ENCODE measurements around the gene SKIC8. TPM values are rescaled to one million over a fixed set of nuclear protein-coding genes. Genes with fewer than 3 reads are reported as not detected.
A peak's percentile ranks its signal among the peaks of the same experiment; 100 is the strongest.

The SKIC8 gene
- 67.9 and 84.5 TPM in 2 replicates for total RNA-seq

- DNase-seq (ENCODE audit: low read depth in 2 of 2), result peak; percentile 83 to 91
Observed at GRCh38 chr15:78299101-78299930, at the start of gene SKIC8. Gene SKIC8, minus strand, starts transcription at chr15:78299609. Its CDS starts 3,923 bp downstream, at chr15:78295686.

GRCh38 chr15:78347586-78348543 is 48.5 kb upstream of the SKIC8 start:
- peak in 1 of 2 donors; percentile 46 for DNase-seq (ENCODE audit: low read depth in 2 of 2)

DNA sequence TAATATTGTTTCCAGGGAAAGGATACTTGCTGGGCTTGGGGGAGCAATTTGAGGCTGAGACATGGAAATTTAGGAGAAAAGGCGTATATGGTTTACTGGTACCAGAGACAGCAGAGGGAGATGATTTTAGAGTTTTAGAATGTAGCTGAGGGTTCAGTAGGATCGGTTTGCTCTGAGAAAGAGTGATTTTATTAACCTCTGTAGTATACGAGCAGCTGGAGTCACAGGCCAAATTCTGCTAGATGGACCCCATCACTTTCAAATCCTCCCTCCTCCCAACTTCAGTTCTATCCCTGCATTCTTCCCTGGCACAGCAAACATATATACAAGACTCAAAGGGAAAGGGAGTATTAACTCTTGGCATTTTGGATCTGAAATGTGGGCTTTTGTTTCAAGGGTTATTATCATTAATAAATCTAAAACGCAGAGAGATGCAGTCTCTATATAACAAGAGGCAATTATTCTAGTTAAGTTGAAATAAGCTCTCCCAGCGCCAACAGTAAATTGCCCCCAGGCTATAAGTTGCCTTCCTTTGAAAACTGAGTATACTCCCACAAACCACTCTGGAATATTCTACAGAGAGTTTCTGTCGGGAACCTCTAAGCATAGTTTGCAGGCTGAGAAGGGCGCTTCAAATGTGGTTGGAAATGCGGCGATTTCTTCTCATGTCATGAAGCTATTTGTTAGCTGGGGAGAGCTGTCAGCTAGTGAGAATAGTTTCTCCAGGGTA is 46.2 kb upstream of the SKIC8 start:
- no peak for DNase-seq (ENCODE audit: low read depth in 2 of 2)

- DNase-seq (ENCODE audit: low read depth in 2 of 2), result no peak
Observed at GRCh38 chr15:78343276-78344060, 44.1 kb upstream of the SKIC8 start.

- no peak for DNase-seq (ENCODE audit: low read depth in 2 of 2)
Observed at GRCh38 chr15:78342021-78342420, 42.6 kb upstream of the SKIC8 start.

DNA sequence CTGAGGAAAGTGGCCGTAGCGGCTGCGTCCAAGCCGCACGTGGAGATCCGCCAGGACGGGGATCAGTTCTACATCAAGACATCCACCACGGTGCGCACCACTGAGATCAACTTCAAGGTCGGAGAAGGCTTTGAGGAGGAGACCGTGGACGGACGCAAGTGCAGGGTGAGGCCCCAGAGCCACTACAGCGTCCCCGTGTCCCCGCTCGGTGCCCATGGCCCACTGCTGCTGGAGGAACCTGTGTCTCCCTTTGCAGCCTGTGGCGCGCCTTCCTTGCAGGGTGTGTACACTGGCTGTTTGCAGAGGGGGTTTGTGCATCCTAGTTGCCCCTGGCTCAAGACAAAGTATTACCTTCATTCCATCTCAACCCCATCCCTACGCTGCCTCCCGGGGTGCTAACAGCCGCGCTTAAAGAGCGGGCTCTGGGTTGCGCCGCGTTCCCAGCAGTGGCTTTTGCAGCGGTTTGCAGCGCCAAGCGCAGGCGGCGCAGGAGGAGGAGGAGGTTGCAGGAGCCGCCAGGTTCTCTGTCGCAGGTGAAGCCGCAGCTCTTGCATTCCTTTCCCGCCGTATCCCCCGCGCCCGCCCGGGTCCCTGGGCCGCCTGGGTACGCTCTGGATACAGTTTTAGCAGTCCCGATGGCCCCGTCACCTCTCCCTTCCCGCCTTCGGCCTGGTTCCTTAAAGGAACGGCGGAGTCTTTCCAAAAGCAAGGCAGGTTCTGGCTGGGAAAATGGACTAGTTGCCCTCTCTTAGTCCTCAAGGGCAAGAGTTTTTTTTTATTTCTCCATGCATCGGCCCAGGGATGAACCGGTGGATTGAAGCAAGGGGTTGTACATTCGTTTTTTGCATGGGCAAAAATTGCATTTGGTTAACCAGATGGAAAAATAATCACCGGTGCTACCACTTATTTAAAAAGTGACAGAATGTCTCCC is 41.9 kb upstream of the SKIC8 start:
- DNase-seq (ENCODE audit: low read depth in 2 of 2), result no peak

DNA sequence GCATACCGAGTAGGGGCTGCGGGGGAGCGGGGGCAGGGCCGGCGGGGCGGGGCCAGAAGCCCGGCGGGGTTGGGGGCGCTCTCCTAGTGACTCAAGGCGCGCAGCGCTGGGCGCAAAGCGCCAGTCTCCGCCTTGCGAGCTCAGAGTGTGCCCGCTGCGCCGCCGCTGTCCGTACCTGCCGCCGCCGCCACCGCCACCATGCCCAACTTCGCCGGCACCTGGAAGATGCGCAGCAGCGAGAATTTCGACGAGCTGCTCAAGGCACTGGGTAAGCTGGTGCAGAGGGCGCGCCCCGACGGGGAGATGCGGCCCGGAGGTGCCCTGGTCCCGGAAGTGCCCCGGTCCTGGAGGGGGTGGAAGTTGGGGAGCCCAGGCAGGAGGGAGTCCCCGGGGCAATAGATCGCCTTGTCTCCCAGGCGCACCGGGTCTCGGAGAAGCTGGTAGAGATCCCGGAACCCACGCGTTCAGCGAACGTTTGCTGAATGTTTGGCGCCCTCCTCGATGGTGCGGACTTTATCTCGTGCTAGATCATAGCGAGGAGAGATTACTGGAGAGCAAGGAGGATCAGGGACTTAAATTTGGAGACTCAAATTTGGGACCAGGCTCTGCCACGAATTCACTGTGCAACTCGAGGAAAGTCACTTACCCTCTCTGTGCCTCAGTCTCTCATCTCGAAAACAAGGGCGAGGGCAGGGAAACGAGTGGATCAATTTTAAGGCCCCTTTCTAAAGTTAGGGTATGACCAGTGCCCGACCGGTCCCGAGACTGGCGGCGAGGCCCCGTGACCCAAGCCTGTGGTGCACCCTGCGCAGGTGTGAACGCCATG is 41.0 kb upstream of the SKIC8 start, which contains the start of gene CRABP1:
Gene CRABP1, plus strand, starts transcription at position 123 of the 826 bp plus-strand sequence. Its CDS starts 76 bp downstream, at position 199.
- DNase-seq (ENCODE audit: low read depth in 2 of 2), result no peak

DNA sequence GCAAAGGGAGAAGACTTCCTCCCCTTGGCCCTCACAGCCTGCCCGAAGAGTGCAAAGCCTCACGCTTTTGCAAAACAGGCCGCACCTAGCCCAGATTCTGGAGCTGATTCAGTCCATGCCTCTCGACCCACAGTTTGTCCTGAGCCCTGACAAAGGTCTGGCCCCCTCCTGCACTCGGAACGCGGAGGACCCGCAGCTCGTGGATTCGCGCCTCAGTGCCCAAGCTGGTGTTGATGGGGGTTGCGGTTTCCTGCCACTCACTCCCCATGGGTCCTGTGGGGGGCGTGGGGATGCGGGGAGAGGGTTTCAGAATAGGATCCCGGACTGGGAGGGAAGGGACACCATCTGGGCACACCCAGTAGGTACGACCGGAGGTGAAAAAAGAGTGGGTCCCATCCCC is 40.1 kb upstream of the SKIC8 start:
- no peak for DNase-seq (ENCODE audit: low read depth in 2 of 2)

DNA sequence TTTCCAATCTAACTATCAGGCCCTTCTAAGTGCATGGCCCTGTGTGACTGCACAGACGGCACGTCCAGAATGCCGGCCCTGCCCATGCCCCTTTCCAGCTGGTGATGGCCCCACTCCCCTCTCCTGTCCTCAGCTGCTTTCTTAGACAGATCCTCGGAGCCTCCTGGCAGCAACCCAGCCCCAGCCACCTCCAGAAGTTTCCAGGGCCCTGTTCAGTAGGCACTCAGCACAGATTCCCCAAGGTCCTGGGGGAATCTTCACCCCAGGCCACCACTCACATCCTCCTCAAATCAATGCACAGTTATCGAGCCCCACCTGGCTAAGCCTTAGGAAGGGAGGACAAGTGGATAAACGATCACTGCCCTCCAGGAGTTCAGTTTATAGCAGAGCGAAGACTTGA is 39.4 kb upstream of the SKIC8 start:
- no peak for DNase-seq (ENCODE audit: low read depth in 2 of 2)

DNA sequence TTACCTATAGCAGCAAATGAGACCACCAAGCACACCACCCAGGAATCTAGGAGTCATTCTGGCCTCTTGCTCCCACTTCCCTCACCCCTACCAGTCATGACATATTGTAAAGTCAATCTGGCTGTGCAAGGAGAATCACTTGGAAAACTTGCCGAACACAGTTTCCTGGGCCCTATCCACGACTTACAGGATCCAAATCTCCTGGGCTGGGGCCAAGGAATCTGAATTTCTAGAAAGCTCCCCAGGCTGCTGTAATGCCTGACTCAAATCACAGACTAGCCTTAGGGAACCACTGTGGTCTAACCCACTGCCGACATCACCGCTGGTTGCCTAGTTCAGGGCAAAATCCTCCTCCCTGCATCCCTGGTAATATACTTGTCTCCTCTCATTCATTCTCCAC is 36.6 kb upstream of the SKIC8 start:
- no peak for DNase-seq (ENCODE audit: low read depth in 2 of 2)

GRCh38 chr15:78334845-78335244 is 35.4 kb upstream of the SKIC8 start:
- no peak for DNase-seq (ENCODE audit: low read depth in 2 of 2)

DNA sequence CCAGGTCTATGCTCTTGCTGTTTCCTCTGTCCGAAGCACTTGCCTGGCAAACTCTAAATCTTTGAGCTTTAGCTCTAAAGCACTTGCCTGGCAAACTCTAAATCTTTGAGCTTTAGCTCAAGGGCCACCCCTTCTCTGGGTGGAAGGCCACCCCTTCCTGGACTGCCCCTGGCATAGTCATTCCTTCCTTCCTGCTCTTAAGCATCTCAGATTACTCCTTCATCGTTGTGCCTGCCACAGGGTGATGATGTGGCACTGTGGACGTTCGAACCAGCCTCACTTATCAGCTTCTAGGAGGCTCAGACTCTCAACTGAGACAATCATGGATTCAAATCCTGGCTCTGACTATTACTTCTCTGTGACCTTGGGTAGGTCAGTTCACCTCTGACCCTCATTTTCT is 30.2 kb upstream of the SKIC8 start:
- peak in 1 of 2 donors; percentile 57 for DNase-seq (ENCODE audit: low read depth in 2 of 2)

GRCh38 chr15:78327466-78327865 is 28.1 kb upstream of the SKIC8 start:
- no peak for DNase-seq (ENCODE audit: low read depth in 2 of 2)

DNA sequence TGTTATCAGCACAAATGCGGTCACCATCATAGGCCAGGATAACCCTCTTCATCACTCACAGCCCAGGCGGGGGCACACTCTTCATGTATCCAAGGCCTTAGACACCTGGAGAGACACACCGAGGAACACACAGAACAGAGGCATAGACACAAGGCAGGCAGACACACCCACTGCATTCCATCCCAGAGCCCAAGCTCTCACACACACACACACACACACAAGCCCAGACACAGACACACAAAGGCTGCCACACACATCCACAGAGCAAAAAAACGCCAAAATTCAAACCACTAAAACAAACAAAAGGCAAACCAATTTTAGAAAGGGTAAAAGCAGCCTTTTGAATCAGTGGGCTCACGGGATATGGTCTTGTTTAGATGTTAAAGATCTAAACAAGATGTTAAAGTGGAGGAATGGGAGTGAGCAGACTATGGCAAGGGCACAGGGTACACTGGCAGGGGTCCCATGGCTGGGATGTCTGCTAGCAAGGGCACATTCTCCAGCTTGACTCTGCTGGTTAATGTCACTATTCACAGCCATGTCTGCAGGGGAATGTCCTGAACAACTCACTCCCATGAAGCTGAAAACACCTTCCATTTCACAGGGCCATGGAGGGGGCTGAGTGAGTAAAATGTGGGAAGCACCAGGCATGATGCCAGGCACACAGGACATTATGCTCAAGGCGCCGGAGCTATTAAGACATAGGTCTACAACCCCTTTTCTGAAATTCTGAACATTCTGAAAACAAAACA is 25.9 kb upstream of the SKIC8 start:
- no peak for DNase-seq (ENCODE audit: low read depth in 2 of 2)

GRCh38 chr15:78324144-78324543 is 24.7 kb upstream of the SKIC8 start:
- DNase-seq (ENCODE audit: low read depth in 2 of 2), result no peak

GRCh38 chr15:78323693-78324092 is 24.3 kb upstream of the SKIC8 start:
- no peak for DNase-seq (ENCODE audit: low read depth in 2 of 2)

- no peak for DNase-seq (ENCODE audit: low read depth in 2 of 2)
Observed at GRCh38 chr15:78322724-78323521, 23.5 kb upstream of the SKIC8 start.
